HG03460 (cell line): Measurements from ENCODE around the gene FMN1.

Experiments
- ATAC-seq: cut with Tn5 transposase; IDR thresholded peaks from one replicate; pipeline ENCODE4 v1.9.1; 2021; ENCODE audit not compliant: unreplicated experiment

Gene FMN1

GRCh38 chr15:33201491-33202231 lies 7.1 kb upstream of the FMN1 start:
- peak; percentile 92 for ATAC-seq

GRCh38 chr15:33200903-33201302 lies 6.4 kb upstream of the FMN1 start:
- no peak for ATAC-seq

GRCh38 chr15:33200444-33200843 lies 5.9 kb upstream of the FMN1 start:
- ATAC-seq: no peak

DNA sequence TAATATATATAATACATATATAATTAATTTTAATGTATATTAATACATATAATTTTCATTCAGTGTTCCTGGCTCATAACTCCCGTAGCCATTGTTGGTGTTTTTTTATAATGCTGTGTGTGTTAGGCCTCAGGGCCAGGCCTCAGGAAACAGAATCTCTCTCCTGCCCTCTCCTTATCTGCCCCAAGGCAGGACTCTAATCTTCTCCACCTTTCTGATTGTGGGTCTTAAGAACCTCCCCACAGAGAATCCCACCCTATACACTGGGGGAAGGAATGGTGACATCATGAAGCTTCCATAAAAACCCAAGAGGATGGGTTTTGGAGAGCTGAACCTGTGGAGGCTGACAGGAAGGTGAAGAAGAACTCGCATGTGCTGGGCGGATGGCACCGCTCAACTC lies 4.0 kb upstream of the FMN1 start:
- ATAC-seq: no peak

DNA sequence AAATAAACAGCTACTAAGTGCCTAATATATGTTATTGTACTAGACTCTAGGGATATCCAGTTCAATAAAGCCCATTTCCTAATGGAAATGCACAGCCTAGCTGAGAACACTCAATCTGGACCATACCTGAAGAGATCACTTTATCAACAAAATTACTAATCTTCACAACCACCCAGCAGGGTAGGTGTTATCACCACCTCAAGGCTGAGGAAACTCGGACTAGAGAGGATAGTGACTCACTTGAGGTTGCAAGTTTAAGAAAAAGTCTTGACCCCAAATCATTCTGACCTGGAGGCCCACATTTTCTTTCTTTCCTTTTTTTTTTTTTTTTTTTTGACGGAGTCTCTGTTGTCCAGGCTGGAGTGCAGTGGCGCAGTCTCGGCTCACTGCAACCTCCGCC lies 3.1 kb upstream of the FMN1 start:
- ATAC-seq: no peak

GRCh38 chr15:33194237-33194636 lies 277 bp downstream of the FMN1 start:
- no peak for ATAC-seq

DNA sequence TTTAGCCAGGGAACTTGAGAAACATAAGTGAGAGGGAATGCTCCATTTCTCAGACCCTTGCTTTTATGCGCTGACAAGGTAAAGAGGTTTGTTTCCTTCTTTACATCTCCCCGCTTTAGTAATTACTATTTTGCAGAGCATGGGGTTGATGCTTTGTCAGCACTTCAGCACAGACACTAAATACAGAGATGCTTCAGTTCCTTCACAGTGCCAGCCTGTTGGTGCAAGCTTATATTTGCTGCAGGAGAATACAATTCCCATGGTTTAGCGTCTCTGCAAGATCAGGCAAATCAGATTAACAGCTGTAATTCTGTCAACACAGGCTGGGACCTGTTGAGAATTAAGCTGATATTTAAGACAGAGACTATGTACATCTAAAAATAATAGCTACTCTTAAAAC lies 2.9 kb downstream of the FMN1 start:
- ATAC-seq: no peak

DNA sequence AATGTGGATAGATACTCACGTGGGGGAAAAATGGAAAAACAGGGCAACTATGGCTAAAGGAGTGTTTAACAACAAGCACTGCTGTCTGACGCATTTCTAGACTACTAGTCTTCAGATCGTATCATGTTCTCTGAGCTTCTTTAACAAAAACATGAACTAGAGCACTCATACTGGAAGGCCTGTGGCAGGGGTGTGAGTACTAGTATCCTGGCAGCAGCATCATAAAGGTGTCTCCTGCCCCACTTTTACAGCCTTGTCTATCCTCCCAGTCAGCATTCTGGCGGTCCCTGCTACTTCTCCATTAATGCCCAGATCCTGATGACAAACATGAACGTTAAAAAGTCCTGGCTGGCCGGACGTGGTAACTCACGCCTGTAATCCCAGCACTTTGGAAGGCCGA lies 4.0 kb downstream of the FMN1 start:
- ATAC-seq: no peak

- no peak for ATAC-seq
These were observed 5.8 kb downstream of the FMN1 start for GRCh38 chr15:33188641-33189257.

DNA sequence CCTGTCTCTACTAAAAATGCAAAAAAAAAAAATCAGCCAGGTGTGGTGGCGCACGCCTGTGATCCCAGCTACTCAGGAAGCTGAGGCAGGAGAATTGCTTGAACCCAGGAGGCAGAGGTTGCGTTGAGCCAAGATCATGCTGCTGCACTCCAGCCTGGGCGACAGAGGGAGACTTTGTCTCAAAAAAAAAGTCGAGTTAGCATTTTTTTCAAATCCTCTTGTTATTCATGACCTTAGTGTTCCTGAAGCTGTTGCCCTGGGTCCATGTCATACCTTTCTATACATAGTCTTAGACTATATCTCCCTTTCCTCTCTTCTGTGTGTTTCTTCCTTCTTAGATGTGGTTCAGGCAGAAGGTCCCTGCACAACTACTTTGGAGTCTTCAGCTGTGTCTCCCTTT lies 6.4 kb downstream of the FMN1 start:
- ATAC-seq: no peak

DNA sequence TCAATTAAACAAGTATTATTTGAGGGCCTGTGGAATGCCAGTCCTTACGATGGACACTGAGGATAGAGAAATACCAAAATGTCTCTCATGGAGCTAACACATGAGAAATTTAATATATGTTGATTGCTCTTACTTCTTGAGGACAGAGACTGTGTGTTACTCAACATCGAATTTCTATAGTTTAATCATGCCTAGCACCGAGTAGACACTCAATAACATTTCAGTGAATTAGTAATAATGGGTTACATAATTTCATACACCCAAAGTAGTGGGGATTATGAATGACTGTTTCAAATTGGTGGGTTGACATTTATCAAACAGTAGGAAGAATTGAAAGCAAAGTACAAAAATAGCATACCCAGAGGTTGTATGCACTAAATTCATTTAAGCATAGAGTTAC lies 11.2 kb downstream of the FMN1 start:
- ATAC-seq: no peak

GRCh38 chr15:33182926-33183325 lies 11.6 kb downstream of the FMN1 start:
- no peak for ATAC-seq

GRCh38 chr15:33182278-33182905 lies 12.1 kb downstream of the FMN1 start:
- ATAC-seq: no peak

DNA sequence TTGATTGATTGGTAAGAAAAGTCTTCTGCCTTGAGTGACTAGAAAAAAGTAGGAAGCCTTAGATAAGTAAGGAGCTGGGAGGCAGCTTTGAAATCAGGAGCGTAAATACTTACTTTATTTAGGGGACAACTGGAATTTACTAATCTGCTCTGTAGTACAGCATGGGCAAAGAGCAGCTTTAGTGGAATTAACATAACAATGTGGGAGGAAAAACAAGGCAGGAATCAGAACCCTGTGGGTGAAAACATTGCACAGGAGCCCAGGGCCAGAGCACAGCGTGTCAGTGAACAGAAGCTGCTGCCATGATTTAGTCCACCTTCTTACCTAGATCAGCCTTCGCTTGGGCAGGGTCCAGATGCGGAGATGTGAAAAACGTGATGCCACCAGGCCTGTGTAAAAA lies 14.6 kb downstream of the FMN1 start:
- ATAC-seq: no peak

DNA sequence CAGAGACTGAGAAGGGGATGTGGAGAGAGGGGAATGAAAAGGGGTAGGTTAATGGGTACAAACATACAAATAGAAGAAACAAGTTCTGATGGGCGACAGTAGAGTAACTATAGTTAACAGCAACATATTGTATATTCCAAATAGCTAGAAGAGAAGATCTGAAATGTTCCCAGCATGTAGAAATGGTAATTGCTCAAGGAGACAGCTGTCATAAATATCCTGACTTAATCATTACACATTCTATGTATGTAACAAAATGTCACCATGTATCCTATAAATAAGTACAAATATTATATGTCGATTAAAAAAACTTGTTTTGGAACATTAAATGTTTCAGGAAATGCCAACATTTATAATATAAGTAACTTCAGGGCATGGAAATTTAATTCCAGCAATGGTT lies 23.3 kb downstream of the FMN1 start:
- no peak for ATAC-seq

DNA sequence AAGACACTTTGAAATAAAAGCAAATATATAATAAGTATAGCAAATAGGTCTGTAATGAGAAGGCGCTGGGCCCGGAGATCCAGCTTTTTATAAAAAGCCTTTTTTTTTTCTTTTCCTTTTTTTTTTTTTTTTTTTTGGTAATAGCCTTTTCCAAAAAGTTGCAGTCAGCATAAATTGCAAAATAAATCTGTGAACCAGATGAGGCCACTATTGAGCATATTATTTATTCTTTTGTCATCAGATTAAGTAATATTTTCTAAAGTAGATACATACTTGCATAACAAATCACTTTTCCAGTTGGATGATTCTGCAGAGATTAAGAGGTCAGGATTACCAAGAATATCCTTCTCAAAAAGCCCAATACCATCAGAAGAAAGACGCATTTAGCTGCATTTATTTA lies 24.9 kb downstream of the FMN1 start:
- no peak for ATAC-seq

DNA sequence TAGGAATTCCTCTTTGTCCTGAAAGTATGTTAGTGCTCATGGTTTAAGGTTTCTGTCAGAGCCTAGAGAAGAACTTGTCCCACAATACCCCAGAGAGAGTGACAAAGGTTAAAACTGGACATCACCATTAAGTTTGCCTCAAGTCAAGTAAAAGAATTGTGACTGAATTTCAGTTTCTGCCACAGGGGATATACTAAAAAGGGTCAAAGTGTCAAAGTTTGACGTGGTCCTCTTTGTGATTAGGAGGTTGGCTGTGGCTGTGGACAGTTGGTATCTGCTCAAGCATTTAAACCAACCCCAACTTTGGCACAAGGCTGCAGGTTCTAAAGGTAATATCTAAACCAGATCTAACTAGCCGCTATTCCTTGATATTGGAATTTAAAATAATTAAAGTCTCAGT lies 26.1 kb downstream of the FMN1 start:
- no peak for ATAC-seq

DNA sequence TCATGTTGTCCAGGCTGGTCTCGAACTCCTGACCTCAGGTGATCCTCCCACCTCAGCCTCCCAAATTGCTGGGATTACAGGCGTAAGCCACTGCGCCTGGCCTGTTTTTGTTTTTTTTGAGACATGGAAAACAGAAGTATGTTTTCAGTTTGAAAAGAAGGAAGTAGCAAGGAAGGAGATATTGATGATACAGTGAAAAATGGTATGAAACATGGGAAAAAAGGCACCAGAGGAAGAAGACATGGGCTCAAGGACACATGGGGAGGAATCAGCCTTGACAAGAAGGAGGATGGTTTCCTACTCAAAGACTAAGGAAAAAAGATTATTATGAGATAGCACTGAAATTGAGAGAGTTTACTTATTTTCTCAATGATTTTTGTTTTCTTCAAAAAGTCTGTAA lies 30.7 kb downstream of the FMN1 start:
- no peak for ATAC-seq

- ATAC-seq: no peak
These were observed 33.3 kb downstream of the FMN1 start for GRCh38 chr15:33161209-33161608.

DNA sequence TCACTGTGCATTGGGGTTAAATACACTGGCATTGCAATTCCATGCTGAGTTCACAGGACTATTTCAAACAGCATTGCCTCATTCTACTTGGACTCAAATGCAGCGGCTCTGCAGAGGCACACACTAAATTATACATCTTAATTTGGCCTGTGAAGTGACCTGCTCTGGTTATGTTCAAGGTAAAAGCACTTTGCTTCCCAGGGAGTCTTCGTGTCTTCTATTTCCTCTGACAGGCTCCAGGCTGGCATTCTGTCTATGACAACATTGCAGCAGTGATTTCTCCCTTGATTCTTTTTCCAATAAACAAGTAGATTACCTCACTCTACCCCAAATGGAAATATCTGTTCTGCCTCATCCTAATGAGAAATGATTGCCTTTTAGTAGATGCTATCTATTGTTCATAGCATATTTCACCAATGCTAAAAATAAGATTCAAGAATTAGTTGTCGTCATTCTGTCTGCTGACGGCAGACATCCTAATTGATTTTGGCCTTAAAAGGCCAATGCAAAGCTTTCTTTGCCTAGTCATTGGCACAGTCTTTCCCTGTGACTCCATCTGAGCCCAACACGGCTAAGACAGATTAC lies 33.8 kb downstream of the FMN1 start:
- no peak for ATAC-seq

DNA sequence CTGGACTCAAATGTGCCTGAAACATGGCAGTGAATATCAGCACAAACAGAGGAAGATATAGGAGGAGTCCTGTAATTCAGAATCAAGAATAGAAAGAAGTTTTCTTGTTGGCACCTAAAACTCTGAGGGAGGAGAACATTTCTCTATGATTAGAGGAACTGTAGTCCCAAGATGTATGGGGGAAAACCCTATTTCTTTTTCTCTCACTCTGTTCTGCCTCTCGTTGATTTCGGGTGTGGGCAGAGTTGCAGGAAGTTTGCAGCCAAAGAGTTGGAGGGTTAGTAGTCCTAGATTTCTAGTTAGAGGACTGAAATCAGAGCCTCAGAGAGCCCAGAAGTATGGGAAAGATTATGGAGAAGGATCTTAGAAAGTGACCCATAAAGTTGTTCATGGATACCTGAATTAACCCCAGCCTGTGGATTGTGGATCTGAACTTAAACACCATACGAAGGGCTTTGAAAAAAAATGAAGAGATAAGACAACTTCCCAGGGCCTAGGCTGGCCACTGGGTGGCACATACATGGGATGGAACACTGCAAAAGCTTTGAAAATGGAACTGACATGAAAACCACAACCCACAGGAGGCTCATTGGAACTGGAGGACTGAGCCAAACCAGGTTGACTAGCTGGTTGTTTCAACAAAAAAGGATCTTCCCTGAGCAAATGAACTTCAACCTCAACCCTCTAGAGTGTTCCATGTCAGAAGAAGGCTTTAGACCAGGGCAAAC lies 34.6 kb downstream of the FMN1 start:
- no peak for ATAC-seq

DNA sequence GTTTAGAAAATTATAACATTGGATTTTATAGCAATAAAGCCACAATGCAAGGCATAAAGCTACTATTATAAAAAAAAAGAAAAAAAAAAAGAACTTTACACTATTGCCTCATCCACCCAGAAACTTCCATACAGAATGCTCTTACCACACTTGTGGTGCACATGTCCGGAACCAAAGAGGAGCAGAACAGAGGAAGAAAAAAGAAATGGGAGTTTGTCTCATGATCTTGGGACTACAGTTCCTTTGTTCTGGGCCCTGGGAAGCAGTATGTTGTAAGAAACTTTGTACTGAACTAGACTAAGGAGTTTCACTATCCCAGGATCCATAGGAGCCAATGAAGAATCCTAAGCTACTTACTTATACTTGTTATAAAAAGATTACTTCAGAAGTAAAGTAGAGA lies 36.1 kb downstream of the FMN1 start:
- no peak for ATAC-seq
